ENCODE measurements around the gene WEE1. TPM values are rescaled to one million over a fixed set of nuclear protein-coding genes. Genes with fewer than 3 reads are reported as not detected.

The WEE1 gene
- total and polyA plus RNA-seq, 10 of the 15 experiments (the other 5 are each of a cell fraction or from before 2014, with no cell fraction given): 13.8 to 69.5 (median 45.4) TPM

GRCh38 chr11:9565822-9566560 is 7.5 kb upstream of the WEE1 start (continued):
- TF ChIP-seq RELA (IDR thresholded peaks at IDR 0.05; ENCODE audit: borderline replicate concordance, partially characterized antibody) (no peak), FOS (IDR thresholded peaks at IDR 0.05; ENCODE audit: borderline replicate concordance, extremely low read depth, insufficient read length) (no peak), CBX3 (IDR thresholded peaks at IDR 0.05; ENCODE audit: borderline replicate concordance, low read depth) (no peak), ELK1 (IDR thresholded peaks at IDR 0.05; ENCODE audit: low read depth, low read length) (no peak), SP1 (IDR thresholded peaks at IDR 0.05; ENCODE audit: low read depth, low read length) (peak; percentile 39), BHLHE40 (IDR thresholded peaks at IDR 0.05; ENCODE audit: borderline replicate concordance in 1 of 2, low read depth in 2 of 2, low read length in 1 of 2) (no peak), CBFB (IDR thresholded peaks at IDR 0.05; ENCODE audit: low read depth) (no peak), NR2C2 (IDR thresholded peaks at IDR 0.05; ENCODE audit: borderline replicate concordance, control insufficient read depth, insufficient read length, low read depth) (no peak), PAX8 (IDR thresholded peaks at IDR 0.05) (no peak), POLR2AphosphoS5 (IDR thresholded peaks at IDR 0.05; ENCODE audit: low read length) (no peak), ZNF24 (IDR thresholded peaks at IDR 0.05) (no peak), NR2F1 (conservative IDR thresholded peaks at IDR 0.05) (0 out of 2 replicates have a peak, but pooled peaks have one; percentile 15), IKZF1 (conservative IDR thresholded peaks at IDR 0.05) (0 out of 2 replicates have a peak, but pooled peaks have one; percentile 12), SMC3 (IDR thresholded peaks at IDR 0.05; ENCODE audit: borderline replicate concordance, low read length) (no peak), NFYB (IDR thresholded peaks at IDR 0.05; ENCODE audit: insufficient read depth, low read depth, low read length) (no peak), EZH2 (IDR thresholded peaks at IDR 0.05; ENCODE audit: borderline replicate concordance, control insufficient read depth, low read depth, low read length) (no peak), TCF3 (IDR thresholded peaks at IDR 0.05; ENCODE audit: borderline replicate concordance, insufficient read depth, low read depth, low read length) (0 out of 2 replicates have a peak, but pooled peaks have one; percentile 21), ASH2L (IDR thresholded peaks at IDR 0.05; ENCODE audit: borderline replicate concordance, low read depth) (no peak), GATAD2B (conservative IDR thresholded peaks at IDR 0.05; ENCODE audit: low read depth) (no peak), SUZ12 (IDR thresholded peaks at IDR 0.05; ENCODE audit: unreplicated experiment) (no peak), RCOR1 (conservative IDR thresholded peaks at IDR 0.05; ENCODE audit: low read depth, low read length) (no peak), YY1 (IDR thresholded peaks at IDR 0.05; ENCODE audit: low read depth, low read length) (0 out of 2 replicates have a peak, but pooled peaks have one; percentile 5), CREB1 (IDR thresholded peaks at IDR 0.05; ENCODE audit: low read depth) (peak; percentile 90), SREBF2 (IDR thresholded peaks at IDR 0.05; ENCODE audit: low read length) (no peak)
- TF ChIP-seq, protein P1, sequence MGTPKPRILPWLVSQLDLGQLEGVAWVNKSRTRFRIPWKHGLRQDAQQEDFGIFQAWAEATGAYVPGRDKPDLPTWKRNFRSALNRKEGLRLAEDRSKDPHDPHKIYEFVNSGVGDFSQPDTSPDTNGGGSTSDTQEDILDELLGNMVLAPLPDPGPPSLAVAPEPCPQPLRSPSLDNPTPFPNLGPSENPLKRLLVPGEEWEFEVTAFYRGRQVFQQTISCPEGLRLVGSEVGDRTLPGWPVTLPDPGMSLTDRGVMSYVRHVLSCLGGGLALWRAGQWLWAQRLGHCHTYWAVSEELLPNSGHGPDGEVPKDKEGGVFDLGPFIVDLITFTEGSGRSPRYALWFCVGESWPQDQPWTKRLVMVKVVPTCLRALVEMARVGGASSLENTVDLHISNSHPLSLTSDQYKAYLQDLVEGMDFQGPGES (IDR thresholded peaks at IDR 0.05): no peak
- TF ChIP-seq, protein P2, sequence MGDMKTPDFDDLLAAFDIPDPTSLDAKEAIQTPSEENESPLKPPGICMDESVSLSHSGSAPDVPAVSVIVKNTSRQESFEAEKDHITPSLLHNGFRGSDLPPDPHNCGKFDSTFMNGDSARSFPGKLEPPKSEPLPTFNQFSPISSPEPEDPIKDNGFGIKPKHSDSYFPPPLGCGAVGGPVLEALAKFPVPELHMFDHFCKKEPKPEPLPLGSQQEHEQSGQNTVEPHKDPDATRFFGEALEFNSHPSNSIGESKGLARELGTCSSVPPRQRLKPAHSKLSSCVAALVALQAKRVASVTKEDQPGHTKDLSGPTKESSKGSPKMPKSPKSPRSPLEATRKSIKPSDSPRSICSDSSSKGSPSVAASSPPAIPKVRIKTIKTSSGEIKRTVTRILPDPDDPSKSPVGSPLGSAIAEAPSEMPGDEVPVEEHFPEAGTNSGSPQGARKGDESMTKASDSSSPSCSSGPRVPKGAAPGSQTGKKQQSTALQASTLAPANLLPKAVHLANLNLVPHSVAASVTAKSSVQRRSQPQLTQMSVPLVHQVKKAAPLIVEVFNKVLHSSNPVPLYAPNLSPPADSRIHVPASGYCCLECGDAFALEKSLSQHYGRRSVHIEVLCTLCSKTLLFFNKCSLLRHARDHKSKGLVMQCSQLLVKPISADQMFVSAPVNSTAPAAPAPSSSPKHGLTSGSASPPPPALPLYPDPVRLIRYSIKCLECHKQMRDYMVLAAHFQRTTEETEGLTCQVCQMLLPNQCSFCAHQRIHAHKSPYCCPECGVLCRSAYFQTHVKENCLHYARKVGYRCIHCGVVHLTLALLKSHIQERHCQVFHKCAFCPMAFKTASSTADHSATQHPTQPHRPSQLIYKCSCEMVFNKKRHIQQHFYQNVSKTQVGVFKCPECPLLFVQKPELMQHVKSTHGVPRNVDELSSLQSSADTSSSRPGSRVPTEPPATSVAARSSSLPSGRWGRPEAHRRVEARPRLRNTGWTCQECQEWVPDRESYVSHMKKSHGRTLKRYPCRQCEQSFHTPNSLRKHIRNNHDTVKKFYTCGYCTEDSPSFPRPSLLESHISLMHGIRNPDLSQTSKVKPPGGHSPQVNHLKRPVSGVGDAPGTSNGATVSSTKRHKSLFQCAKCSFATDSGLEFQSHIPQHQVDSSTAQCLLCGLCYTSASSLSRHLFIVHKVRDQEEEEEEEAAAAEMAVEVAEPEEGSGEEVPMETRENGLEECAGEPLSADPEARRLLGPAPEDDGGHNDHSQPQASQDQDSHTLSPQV (IDR thresholded peaks at IDR 0.05): no peak

Data from GM12878 (cell line).